Activated CD8-positive, alpha-beta memory T cell treated with anti-CD3 and anti-CD28 coated beads for 48 hours (primary cell): Measurements from ENCODE around the gene ACTN1.

Source experiments
- DNase-seq, 3 experiments: peaks; one replicate each; pipeline ENCODE4 v3.0.0-alpha.2; 2020; ENCODE audit warnings: low read depth in 2 of 3, low spot score in 2 of 3

Gene ACTN1

DNA sequence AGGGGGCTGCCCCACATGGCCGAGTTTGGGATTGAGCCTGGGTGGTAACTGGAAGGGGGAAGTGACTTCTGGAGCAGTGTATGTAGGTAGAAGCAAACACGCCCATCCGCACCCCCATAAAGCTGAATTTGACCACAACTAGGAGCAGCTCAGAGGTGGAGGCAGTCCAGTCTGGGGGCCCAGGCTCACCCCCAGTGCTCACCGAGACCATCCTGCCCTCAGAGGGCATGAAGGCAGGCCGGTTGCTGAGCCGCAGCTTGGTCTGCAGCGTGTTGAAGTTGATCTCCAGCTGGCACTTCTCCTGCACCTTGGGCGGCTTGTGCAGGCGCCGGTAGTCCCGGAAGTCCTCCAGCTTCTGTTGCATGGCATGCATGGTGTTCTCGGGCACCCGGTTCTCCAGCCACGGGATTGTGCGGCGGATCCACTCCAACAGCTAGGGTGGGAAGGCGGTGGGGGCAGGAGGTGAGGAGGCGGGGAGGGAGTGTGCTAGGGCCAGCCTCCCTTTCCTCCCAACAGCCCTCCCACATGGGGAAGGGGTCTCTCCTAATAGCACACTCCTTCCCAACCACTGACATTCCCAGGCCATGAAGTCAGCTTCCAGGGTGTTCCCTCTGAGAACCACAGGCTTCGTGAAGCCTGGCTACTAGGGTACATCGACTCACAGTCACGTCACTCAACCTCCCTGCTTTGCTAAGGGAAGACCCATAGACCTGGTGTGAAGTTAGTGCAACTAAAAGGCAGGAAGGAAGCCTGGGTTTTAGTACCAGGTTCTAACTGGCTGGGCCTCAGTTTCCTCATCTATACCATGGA is 87.0 kb downstream of the ACTN1 start:
- DNase-seq, result no peak

DNA sequence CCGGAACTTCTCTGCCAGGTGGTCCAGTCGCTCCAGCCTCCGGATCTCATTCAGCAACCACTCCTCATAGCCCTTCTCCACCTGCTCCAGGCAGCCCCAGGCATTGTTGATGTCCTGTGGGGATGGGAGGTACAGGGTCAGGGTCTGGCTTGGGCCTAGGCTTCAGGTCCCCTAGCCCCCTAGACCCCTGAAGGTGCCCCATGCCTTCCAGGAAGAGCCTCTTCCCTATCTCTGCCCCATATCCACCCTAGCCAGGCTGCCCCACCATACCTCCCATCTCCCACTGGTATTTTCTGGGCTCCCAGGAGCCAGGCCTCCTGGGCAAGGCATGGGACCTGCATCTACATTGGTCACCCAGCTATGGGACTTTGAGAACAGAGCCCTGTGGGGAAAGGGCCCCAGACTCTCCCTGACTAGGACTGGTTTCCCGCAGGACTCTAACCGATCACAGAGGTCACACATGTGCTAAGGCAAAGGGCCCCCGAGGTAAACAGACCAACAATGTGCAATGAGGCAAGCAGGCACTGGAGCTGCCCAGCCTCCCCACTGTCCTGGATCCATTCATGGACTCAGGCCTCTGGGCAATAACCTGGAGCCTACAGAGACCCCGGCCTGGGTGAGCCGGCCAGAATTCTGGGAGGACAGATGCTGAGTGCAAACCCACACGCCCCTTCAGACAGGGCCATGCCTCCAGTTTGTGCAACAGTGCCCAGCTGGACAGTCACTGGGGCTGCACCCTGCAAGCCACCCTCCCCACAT is 88.8 kb downstream of the ACTN1 start:
- DNase-seq, result no peak

DNA sequence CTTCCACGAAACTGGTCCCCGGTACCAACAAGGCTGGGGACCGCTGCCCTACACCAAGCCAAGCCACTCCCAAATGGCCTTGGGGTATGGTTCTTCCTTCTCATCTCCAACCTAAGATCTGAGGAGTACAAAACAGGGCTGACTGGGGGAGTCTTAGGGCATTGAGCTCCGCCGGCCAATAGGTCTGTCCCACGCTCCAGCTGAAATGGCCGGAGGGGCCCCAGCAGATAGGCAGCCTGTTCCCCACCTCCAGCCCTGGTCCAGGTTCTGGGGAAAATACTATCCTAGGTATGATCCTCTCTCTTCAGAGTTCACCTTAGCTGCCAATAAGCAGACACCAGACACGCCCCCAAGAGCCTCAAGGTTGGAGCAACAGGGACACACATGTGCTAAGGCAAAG is 90.2 kb downstream of the ACTN1 start:
- DNase-seq, result no peak

DNA sequence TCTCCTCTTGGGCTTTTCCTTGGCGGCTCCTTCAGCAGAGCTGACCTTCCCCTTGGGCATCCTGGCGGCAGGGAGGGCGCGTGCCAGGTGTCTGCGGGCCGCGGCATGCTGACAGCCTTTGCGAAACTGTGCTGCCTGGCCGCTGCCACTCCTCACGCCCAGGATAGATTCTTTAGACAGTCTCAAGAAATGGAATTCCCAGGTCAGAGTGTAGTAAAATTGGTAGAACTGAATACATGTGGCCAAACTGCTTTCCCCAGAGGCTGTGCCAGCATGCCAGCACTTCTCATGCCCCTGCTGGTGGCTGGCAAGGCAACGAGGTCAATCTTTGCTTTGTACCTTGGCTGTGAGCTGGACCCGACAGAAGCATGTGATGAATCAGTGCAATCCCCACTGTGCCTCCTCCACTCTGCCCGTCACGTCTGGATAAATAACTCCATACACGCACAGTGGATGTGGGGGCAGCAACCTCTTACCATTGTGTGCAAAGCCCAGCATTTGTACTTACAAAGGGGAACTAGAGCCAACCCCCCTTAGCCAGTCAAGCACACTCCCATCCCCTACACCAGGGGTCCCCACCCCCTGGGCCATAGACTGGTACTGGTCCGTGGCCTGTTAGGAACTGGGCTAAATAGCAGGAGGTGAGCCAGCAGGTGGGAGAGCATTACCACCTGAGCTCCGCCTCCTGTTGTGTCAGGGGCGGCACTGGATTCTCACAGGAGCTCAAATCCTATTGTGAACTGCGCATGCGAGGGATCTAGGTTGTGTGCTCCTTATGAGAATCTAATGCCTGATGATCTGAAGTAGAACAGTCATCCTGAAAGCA is 90.9 kb downstream of the ACTN1 start:
- DNase-seq, result no peak

GRCh38 chr14:68886109-68886434 is 93.0 kb downstream of the ACTN1 start:
- DNase-seq, result no peak

DNA sequence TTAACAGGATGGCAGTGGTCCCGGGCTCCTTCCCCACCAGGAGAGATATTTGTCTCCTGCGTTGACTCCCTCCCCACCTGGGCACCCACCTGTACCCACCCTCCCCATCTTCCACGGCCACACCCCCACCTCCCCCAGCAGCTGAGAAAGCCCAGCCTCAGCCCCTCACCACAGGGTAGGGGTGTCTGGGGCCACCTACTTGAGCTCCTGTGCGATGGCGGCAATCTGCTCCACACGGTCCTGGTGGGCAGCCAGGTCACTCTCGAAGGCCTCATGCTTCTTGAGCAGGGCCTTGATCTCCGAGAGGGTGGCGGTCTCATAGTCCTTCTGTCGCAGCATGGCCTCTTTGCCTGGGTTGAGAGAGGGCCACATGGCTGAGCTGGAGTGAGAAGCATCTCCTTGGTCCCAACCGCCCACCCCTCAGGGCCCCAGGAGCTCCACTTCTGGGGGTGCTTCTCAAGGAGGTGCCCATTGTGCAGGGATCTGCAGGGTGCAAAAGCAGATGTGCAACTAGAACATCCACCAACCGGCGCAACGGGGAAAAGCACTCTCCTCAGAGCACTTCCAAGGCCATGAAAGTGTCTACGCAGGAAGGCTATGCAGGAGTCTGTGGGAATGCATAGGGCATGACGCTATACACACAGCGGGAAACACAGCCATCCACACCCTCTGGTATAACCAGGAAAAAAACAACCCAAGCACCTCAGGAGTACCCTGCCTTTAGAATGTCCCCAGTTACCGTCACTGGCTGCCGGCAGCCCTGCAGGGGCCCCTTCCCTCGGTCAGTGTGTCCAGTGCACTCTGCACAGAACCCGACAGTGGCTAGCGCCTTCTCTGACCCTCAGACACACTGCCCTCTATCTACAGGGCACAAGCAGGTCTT is 93.6 kb downstream of the ACTN1 start:
- DNase-seq, result no peak

DNA sequence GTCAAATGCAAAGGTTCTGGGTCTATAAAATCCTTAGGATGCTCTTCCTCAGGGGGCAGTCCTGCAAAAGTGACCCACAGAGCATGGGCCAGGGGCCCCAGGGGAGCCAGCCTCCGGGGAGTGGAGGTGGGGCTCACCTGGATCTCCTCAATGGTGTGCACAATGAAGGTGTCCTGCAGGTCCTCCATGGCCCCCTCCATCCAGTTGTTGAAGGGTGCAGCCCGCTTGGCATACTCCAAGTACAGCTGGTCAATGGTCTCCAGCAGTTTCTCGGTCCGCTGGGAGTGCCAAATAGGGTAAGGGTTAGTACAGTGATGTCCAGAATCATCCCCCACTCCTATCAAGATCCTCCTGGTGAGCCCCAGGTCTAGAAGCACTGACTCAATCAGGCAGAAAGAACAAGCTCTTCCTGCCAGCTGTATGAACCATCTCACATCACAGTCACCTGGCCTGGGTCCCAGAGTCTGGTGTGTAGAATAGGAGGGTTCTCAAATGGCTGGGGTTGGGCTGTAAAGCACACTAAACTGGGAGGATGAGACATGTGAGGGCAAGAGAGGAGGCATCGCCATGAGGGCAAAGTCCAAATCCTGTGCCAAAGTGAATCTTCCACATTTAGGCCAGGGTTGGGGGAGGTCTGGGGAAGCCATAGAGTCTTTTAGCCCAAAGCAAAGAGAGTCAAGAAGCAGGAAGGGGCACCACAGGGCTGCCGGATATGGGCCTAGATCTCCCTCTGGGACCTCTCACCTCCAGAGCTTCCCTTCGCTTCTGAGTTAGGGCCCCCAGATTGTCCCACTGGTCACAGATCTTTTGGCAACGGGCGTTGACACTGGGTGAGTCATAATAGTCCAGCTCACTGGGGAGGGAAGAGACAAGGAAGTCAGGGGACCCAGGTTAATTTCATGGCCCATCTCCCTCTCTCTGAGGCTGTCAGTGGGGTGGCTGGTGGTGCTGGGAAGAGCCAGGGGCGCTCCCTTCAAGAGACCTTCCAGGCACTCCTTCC is 94.8 kb downstream of the ACTN1 start:
- no peak for DNase-seq

DNA sequence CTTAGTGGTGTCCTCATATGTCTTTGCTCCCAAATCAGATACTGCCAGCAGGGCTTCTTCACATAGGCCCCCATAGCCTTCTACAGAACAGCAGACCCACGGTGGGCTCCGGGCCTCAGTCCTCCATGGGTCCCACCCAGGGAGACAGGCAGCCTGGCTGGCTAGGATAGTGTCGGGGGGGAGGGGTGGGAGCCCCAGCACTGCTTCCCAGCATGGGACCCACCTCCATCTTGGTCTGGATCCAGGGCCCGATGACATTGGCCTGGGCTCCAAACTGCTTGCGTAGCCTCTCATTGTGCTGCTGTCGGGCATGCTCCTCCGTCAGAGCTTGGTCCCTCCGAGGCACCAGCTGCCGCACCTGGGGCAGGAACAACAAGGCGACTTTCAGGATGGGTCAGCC is 96.9 kb downstream of the ACTN1 start:
- DNase-seq, result no peak

DNA sequence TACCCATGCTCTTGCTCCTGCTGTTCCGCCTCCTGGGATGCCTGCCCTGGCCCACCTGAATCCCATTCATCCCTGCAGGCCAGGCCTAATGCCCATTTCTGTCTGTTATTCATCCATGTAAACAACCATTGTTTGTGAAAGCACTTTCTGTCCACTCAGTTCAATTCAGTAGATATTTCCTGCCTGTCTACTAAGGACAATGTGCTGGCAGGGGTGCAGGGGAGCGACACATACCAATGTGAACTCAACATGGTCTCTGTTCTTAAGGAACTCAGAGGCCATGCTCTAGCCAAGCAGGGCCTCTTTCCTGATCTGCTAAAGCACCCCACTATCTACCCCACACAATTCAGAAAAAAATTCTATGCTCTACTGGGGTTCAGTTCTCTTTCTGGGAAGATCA is 97.7 kb downstream of the ACTN1 start:
- no peak for DNase-seq

GRCh38 chr14:68880581-68881105 is 98.5 kb downstream of the ACTN1 start:
- DNase-seq, result no peak

DNA sequence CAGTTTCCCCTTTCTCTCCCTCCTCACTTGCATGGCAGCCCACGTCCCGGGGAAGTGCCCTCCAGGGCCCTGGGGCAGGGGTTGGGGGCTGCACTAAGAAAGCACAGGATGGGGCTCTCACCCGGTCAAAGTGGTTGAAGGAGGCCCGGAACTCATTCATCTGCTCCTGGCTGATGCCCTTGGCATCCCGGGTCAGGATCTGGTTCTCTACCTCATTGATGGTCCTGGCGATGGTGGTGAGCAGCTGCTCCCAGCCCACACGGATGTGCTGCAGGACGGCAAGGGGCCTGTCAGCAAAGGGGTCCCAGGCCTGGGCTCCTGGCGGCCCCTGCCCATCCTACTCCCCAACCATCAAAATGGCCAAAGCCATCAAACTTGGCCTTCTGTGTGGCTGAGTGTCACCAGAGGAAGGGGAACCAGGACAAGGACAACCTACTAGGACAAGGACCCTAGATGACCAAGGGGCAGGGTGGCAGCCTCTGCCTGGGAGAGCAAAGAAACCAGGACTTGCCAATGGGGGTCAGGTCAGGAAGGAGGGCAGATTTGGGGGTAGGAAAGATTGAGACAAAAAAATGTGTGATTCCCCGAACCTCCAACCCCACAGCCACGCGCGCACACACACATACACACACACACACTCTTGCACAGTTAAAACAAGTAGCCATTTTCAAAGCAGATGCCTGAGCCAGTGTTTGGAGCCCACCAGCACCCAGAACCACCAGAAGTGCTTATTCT is 99.1 kb downstream of the ACTN1 start:
- DNase-seq, result no peak

- no peak for DNase-seq
Observed at GRCh38 chr14:68879321-68879781, 99.8 kb downstream of the ACTN1 start.

- no peak for DNase-seq
Observed at GRCh38 chr14:68878908-68879307, 100.2 kb downstream of the ACTN1 start.

- DNase-seq, result no peak
Observed at GRCh38 chr14:68877993-68878575, 101.0 kb downstream of the ACTN1 start.

DNA sequence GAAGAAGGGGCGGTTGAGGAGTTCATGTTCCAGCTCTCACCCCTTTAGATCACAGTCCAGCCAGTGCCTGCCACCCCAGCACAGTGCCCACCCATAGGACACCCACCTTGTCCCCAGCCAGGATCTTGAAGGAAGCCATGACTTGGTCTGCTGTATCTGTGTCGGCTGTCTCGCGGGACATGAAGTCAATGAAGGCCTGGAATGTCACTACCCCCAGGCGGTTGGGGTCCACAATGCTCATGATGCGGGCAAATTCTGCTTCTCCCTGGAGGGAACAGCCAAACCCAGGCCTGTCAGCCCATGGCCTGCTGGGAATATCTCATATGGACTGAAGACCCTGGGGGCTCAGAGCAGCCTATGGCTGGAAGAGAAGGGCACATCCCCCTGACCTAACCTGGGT is 102.1 kb downstream of the ACTN1 start:
- no peak for DNase-seq

- no peak for DNase-seq
Observed at GRCh38 chr14:68874746-68875155, 104.4 kb downstream of the ACTN1 start.

DNA sequence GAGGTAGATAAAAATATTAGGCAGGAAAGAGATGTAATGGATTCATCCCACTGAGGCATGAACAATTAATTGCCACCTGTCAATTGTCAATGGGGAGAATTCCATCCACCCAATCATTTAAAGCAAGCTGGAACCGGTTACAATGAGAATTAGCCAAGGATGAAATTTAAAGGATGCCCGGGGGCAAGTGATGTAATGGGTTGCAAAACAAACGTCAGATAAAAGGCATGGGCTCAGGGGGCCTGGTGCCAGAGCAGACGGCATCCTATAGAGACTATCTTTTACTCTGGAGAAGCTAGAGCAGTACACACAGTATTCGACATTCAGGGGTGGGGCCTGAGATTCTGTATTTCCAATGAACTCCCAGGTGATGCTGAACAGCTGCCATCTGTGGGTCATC is 105.7 kb downstream of the ACTN1 start:
- DNase-seq, result no peak

GRCh38 chr14:68871392-68871791 is 107.7 kb downstream of the ACTN1 start:
- no peak for DNase-seq
